ENCODE results near the gene RNASE8.
"Not testable (repeated sequence)": the region's sequence is repeated elsewhere in the genome, so short reads cannot be mapped to it uniquely, and the experiment has no call there.

Gene RNASE8, protein sequence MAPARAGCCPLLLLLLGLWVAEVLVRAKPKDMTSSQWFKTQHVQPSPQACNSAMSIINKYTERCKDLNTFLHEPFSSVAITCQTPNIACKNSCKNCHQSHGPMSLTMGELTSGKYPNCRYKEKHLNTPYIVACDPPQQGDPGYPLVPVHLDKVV

GRCh38 chr14:21057803-21058675 lies at the start of gene RNASE8:
Gene RNASE8 (plus strand): TSS chr14:21057822. CDS start chr14:21057893, 71 bp downstream.
- no peak for DNase-seq

GRCh38 chr14:21009721-21010120 lies 47.9 kb upstream of the RNASE8 start:
- not testable (repeated sequence) for DNase-seq

GRCh38 chr14:21011136-21011535 lies 46.5 kb upstream of the RNASE8 start:
- DNase-seq, result no peak

DNA sequence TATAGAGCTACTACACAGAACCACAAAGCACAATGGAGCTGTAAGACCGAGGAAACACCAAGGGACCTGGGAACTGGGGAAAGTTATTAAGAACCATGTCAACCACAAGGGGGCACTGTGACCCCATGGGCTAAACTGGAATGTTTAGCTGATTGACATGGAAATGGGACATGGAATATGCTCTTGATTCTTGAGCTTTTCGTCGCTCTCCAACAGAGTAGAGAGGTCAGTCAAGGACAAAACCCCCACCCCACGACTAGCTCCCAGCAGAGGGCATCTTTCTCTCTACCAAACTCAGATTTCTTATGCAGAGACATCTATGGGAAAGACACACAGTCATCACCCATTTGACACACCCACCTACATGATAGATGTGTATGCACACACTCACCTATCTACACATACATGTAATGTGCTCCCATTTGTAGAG lies 42.8 kb upstream of the RNASE8 start:
- DNase-seq, result peak; percentile 77

DNA sequence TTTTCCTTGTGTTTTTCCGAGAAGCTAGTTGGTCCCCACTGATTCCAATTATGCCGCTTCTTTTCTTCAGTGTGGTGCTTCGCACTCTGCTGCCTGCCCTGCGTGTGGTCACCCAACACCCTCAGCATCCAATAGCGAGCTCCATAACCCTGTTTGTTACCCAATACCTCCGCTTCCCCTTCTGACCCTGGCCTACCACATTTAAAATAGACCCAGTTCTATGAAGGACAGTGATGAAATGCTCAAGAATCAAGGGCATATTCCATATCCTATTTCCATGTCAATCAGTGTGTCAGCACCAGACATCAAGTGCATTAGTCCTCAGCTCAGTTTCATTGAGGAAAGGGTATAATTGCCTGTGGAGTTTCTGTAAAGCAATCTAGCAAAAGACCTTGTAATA lies 42.3 kb upstream of the RNASE8 start:
- no peak for DNase-seq

DNA sequence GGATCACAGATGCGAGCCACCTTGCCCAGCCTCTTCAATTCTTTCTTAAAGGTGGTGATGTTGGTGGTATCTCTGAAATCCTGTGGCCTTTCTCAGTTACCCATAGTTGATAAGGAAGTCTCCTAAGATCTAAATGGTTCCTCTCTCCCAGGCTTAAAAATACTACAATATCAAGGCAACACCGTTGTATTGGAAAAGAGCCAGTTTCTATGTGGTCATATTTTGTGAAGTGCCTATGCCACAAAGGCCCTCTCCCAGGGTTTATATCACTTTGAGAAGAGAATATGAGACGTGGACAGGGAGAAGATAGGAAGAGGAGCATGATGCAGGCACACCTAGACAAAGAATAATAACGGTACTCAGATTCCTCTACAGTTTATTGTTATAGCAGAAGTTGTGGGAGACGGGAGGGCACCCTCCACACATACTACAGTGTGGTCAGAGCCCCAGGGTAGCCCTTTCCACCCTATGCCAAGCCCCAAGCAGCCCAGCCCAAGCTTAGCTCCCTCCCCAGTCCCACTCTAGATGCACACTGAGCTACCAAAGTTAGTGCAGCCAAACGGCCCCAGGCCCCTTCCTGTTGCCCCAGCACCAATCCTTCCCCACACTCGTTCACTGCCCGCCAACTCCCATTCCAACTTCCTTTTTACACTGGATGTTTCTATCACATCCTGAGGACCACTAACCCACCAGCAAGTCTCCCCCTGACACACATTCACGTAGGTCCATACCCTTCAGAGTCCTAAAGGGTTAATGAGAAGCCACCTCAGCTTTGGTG lies 41.0 kb upstream of the RNASE8 start:
- no peak for DNase-seq

DNA sequence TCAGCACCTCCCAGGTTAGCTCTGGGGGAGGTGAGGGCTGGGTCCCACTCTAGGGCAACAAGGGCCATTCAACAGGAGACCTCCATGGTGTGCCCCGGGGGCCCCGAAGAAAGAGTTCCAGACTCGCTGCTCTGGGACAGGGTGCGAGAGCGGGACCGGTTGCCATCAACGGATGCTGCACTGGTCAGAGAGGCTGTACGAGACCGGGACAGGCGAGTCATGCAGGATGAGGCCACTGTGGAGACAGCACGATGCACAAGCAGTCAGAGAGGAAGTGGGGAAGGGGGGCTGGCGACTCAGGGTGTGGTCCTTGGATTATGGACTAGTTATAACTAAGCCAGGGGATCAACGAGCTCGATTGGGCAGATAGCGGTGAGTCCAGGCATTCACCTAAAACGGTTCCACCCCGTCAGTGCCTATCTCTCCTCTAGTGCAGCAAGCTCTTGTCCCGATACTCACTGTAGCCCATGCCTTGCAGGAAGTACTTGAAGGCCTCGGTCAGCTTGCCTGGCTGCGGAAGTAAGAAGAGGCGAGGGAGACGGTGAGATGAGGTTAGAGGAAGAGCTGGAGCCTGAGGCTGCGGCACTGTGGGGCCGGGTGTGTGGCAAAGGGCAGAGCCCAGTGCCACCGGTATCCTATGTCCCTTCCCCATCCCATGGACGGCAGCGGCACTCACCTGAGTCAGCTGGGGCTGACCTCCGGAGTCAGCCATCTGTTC lies 39.9 kb upstream of the RNASE8 start:
- no peak for DNase-seq

DNA sequence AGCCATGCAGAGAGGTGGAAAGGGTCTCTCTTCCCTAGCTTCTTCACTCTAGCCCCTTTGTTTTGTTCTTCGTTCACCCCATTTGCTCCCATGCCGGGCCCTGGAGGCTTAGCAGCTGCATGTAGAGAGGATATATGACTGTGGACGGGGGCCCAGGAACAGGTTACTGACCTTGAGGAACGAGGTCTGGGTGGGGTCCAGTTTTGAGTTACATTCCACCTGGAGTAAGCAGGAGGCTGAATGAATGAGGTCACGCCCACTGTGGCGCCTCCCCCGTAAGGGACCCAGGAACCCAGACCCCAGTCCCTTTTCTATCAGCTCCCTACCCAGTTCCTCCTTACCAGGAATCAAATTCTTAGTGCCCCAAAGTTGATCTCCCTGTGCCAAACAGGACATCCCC lies 39.3 kb upstream of the RNASE8 start:
- no peak for DNase-seq

DNA sequence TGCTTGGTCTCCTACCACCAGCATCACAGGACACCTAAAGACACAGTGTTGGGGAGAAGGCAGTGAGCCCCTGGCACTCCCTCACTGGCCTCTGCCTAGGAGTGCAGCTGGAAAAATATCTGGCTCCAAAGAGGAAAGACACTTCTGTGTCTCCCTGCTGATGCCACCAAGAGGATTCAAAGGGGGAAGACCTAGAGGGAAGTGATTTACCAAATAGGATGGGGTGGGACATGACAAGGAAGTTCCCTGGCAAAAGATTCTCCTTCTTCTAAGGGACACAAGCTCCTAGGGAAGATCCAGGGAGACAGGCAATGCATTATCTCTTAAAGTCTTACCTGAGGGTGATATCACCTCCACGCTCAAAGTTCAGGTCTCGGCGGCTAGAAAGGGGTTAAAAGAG lies 38.8 kb upstream of the RNASE8 start:
- DNase-seq, result no peak

DNA sequence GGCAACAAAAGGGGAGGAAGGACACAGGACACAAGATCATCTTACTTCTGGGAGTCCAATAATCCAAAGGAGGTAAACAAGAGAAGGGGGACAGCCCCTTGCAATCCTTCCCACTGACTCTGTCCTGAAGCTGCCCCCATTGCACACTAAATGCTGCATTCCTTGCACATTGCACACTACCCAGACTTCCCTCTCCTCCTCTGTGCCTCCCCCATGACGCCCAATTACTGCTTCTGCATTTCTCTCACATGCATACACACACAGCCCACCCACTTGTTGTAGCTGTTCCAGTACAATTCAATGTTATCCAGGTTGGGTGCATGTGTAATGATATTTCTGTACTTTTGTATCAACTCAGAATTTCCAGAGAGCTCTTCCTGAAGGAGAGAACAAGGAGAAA lies 38.3 kb upstream of the RNASE8 start:
- no peak for DNase-seq

DNA sequence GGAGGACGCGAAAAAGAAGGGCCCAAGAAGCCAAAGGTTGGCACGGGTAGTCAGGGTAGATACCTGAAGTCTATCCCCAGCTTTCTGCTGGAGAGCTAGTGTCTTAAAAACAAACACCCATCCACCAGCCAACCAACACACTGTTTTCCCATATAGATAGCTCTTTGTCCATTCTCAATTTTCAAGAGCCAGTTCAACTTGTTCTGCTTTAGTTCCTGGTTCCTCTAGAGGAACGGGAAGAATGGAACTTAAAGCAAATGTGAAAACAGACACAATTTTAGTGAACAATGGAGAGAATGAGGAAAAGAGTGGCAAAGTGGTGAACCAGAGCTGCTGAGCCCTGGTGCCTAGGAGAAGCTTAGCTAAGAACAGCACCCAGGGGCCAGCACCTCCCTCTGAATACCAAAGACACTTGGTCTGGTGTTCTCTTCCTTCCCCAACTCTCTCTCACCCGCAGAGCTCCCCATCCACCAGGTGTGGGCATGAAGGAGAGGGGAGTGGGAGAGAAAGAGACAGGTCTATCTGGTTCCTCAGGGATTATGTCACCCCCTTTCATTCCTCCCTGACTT lies 36.6 kb upstream of the RNASE8 start:
- no peak for DNase-seq

GRCh38 chr14:21022686-21023085 lies 34.9 kb upstream of the RNASE8 start:
- no peak for DNase-seq

DNA sequence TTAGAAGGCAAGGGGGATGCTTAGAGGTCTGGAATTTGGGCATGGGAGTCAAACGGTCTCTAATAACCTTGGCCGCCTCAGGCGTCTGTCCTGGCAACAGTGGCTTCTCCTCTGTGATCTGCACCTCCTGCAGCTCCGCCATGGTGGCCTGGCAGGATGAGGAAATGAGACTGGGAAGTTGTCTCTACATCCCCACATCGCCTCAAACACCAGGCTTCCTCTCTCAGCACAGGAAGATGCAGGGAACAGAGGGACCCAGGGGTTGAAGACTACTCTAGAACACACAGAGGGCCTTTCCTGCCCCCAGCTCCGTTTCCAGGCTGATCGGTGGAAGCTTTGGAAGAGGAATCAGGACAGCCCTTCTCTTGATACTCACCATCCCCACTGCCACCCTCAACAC lies 34.4 kb upstream of the RNASE8 start:
- DNase-seq, result no peak

DNA sequence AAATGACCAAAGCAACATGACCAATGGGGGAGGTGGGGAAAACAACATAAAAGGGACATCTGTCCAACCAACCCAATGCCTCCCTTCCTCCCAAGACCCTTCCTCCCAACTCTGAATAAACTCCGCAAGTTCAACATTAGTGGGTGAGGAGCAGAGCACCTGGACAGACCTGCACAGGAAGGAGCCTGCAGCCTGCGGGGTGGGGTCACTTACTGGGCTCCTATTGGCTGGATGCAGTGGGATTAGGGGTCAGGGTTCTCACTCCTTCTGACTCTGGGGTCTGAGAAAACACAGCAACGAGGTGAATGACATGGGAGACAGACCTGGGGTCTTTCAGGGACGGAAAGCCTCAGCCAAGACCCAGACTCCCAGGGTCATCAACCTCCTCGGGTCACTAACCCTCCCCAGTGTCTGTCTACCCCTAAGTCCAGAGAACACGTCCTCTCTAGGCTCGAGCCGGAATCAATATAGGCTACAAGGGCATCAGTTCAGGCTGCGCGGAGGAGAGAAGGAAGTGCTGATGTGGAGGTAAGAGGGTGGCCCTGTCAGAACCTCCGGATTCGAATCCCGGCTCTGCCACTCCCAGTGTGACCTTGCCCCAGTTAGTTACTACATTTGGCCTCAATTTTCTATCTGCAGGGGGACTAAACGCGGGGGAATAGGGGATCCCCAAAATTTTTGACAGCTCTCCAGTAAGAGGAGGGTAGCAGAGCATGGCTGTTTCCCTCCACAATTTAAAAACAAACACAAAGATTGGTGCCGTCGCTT lies 33.6 kb upstream of the RNASE8 start:
- peak; percentile 33 for DNase-seq

DNA sequence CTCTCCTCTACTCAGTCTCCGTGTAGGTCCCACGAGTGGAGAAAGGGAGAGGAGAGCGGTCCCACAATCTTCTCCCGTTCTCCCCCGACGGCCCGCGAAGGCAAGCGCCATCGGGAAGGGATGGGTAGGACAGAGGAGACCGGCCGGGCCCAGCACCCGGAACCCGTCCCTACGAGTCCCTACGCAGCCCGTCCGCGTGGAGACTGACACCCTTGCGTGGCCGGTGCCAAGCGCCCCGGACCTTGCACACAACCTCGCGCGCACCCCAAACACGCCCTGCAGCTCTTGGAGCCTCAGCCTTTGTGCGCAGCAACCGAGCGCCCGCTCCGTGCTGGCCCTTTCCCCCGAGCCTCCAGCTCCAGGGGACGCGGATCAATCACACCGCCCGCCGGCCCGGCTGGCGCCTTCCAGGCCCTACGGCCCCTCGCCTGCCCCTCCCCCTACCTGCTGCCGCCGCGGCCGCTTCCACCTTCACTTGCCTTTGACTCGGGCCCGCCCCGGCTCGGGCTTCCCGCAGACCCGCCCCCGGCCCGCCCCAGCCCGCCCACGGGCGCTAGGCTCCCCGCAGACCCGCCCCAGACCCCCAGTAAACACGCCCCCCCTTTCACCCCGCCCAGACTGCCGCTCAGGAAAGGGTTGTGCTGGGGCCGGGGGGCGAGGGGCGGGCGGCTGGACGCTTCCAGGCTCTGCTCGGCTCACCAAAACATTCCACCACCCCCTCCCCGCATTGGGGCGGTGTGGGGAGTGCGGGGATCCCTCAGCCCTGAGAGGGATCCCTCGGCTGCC lies 32.8 kb upstream of the RNASE8 start, which contains the start of gene NDRG2:
Gene NDRG2, minus strand, starts transcription at position 477 of the 786 bp plus-strand sequence. CDS start 1,746 bp downstream, outside the sequence.
- DNase-seq, result peak; percentile 83

DNA sequence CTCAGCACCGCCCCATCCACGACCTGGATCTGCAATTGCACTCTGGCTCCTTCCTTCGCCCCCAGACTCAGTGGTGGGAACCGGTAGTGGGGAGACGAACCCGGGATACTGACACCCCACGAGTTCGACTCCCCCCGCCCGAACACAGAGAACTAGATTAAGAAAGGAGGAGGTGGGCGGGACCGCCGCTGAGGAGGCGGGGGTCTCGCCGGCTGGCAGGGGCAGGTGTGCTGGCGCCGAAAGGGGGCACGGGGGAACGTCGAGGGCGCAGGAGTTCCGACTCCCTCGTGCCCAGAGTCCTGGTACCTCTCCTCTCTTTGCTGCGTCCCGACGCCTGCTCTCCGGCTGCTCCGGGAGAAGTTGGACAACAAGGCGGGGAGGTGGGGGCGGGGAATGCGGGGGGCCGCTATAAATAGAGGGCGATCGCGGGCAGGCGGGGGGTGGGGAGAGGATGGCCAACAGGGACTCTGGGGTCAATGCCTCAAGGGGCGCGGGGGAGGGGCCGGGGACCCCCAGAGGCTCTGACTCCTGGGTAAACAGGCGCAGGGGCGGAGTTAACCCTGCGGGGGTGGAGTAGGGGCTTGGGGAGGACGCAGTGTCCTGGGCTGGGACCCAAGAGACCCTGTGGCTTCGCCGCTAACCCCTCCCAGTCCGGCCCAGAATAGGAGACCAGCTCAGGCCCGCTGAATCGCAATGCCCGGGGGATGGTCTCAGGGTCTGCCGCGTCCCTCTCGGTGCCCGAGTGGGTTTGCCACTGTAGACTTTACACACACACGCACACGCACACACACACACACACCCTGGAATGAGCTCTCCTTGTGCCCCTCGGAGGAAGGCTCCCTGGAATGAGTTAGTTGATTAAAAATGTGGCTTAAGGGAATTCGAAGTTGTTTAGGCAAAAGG lies 32.0 kb upstream of the RNASE8 start:
- DNase-seq, result no peak

DNA sequence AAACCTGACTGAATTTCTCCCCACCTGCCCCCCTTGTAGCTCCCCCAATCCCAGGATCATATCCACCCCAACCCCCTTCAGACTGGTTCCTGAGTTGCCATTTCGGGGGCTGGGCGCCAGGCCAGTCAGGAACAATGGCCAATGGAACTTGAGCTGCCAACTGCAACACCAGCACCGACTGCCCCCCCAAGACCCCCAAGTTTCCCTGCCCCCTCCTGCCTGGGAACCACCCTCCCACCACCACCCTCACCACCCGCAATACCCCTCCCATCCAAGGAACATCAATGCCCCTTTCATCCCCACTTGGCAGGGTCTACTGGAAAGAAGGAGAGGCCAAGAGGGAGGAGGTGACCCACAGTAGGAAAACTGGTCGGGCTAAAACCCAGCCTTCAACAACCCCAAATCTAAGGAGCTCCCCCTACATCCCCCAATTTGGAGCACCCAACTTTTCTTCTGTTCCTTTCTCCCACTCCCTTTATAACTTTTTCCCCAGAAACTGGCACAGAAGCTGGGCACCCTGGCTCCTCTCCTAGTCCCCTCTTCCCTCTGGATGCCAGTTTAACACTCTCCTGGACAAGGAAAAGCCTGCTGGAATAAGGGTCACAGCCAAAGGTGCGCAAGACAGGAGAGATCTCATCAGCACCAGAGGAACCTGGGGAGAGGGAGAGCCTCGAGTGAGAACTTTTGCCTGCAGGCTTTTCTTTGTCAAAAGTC lies 31.2 kb upstream of the RNASE8 start:
- no peak for DNase-seq

- no peak for DNase-seq
These were observed 30.7 kb upstream of the RNASE8 start for GRCh38 chr14:21026988-21027315.

DNA sequence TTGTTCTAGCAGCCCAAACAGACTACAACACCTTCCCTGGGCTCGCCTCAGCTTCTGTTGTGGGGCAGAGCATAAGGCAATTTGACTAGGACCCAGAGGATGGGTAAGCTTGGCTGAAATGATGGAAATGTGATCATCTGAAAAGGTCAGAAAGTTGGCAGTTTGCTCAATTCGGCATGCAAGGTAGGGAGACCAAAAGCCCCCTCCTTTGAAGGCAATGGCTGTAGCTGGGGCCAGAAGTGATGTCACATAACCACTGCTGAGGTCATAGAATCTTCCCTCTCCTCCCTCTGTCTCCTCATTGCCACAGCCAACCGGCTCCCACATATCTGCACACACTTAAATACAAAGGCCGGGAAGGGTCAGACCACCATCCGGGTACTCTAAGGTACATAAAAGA lies 27.7 kb upstream of the RNASE8 start, which contains the start of gene TPPP2:
Gene TPPP2, plus strand, starts transcription at position 301 of the 400 bp plus-strand sequence. CDS start 365 bp downstream, outside the sequence.
- no peak for DNase-seq

Measured in activated T-cell treated with anti-CD3 and anti-CD28 coated beads, Interleukin-2, amount 50 U/mL, for 1 hour (primary cell).